Vagina (tissue), 2 donors: Measurements from ENCODE around the gene SLC48A1. TPM values are rescaled to one million over a fixed set of nuclear protein-coding genes. Genes with fewer than 3 reads are reported as not detected.

Experiments
- DNase-seq, 2 donors: peaks; one replicate each; pipeline ENCODE4 v3.0.0-alpha.2; 2017; ENCODE audit errors: extremely low spot score in 2 of 2
- H3K27ac ChIP-seq: fragments of 200-600 bp; sonication (generic); one replicate; pipeline ENCODE4 v1.5.1; 2019
- H3K27me3 ChIP-seq: fragments of 200-600 bp; sonication (generic); one replicate; pipeline ENCODE4 v1.5.1; 2019
- H3K36me3 ChIP-seq, 2 donors: fragments of 200-600 bp; sonication (generic); one replicate each; pipeline ENCODE4 v1.5.1; 2017 to 2019
- H3K4me1 ChIP-seq: fragments of 200-600 bp; sonication (generic); one replicate; pipeline ENCODE4 v1.5.1; 2019
- H3K4me3 ChIP-seq, 2 donors: fragments of 200-600 bp; sonication (generic); 1 replicate in 1 of 2; 2 replicates in 1 of 2; pipeline ENCODE4 v1.5.1; 2016 to 2019
- H3K9me3 ChIP-seq: fragments of 200-600 bp; sonication (generic); one replicate; pipeline ENCODE4 v1.5.1; 2019
- CTCF ChIP-seq, 3 experiments: fragments of 450-650 bp in 2 of 3; fragments of 200-600 bp in 1 of 3; sonication (generic) in 1 of 3; IDR thresholded peaks; one replicate each; pipeline ENCODE4 v1.5.1; 2017 to 2019; ENCODE audit warnings: antibody characterized with exemption in 3 of 3, mild to moderate bottlenecking in 2 of 3, moderate library complexity in 2 of 3
- POLR2A ChIP-seq, 2 donors: fragments of 450-650 bp; IDR thresholded peaks; one replicate each; pipeline ENCODE4 v1.6.1; 2017; ENCODE audit warnings: antibody characterized with exemption in 2 of 2, mild to moderate bottlenecking in 2 of 2, moderate library complexity in 2 of 2
- POLR2AphosphoS5 ChIP-seq, 2 donors: sonication (generic); formaldehyde crosslinking; IDR thresholded peaks; one replicate each; pipeline ENCODE4 v1.9.0; 2017; ENCODE audit warnings: antibody characterized with exemption in 2 of 2, mild to moderate bottlenecking in 2 of 2, low read depth in 1 of 2; ENCODE audit not compliant: insufficient read depth in 1 of 2
- intact Hi-C: fragments of 100-400 bp; cut with DNase I; formaldehyde crosslinking; loops from one replicate; pipeline ENCODE4 v1.15.1; 2023
- total RNA-seq: library from RNA; depleted of rRNA; stranded (reverse); fragments of >200 nt; gene quantifications from one replicate; pipeline ENCODE4 v1.2.3, GENCODE V29; 2016

SLC48A1 gene
- total RNA-seq, 1 donor from 2014 or later, result 20.9 TPM

DNA sequence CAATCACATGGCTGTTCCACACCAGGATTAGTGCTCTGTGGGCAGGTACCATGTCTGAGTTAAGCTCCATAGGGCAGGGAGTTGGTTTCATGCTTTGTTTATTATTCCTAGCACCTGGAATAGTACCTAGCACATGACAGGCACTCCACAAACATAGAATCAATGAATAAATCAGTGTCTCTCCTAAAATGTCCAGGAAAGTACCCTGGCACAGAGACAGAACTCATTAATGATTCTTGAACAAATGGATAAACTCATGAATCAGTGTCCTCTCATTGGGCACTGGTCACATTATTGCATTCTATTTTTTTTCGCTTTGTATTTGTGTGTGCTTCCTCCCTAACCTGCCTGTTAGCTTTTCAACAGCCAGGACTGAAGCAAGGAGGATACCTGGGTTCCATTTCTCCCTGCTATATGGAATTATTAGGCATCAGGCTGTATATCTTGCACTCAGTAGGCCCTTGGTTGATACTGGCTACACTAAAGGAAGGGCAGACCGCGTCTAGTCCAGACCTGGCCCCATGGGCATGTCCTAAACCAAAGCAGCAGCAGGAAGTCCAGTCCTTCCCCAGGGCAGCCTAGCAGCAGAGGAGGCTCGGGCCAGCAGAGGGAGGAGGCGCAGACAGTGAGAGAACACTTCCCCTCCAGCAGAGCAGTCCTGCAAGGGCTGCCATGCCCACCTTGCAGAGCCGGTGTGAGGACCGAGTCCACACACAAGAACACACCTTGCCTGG is 28.3 kb downstream of the SLC48A1 start:
- Histone ChIP-seq H3K27me3 (no peaks in the 10 kb centered on the region), H3K4me1 (peaks cover 75% of the 10 kb centered on the region), H3K4me3 (no peak overlapping the region), H3K36me3 (peaks cover 0 to 24% of the 10 kb centered on the region in 2 donors), H3K9me3 (no peaks in the 10 kb centered on the region), H3K27ac (peak overlapping the region; percentile 74)
- intact Hi-C loops, result loop anchor here (5.0 kb wide), 1 partner anchor 36 kb away; no protein-coding TSS in a partner anchor
- DNase-seq, result no peak
- no peak for TF ChIP-seq POLR2A (IDR thresholded peaks at IDR 0.05)
- TF ChIP-seq CTCF (IDR thresholded peaks at IDR 0.05), result peak in 1 of 3 experiments; percentile 15
- no peak for TF ChIP-seq POLR2AphosphoS5 (IDR thresholded peaks at IDR 0.05; ENCODE audit: insufficient read depth in 1 of 2, low read depth in 1 of 2)

GRCh38 chr12:47801904-47802246 is 28.8 kb downstream of the SLC48A1 start:
- TF ChIP-seq CTCF (IDR thresholded peaks at IDR 0.05), result no peak
- no peak for TF ChIP-seq POLR2A (IDR thresholded peaks at IDR 0.05)
- Histone ChIP-seq H3K4me1 (peaks cover 81% of the 10 kb centered on the region), H3K27ac (peak overlapping the region; percentile 74), H3K27me3 (no peaks in the 10 kb centered on the region), H3K36me3 (peaks cover 0 to 18% of the 10 kb centered on the region in 2 donors), H3K9me3 (no peaks in the 10 kb centered on the region), H3K4me3 (no peak overlapping the region)
- intact Hi-C loops, result loop anchor here (5.0 kb wide), 1 partner anchor 35 kb away; no protein-coding TSS in a partner anchor
- no peak for DNase-seq

GRCh38 chr12:47802312-47802711 is 29.3 kb downstream of the SLC48A1 start:
- DNase-seq, result no peak
- intact Hi-C loops, result loop anchor here (5.0 kb wide), 1 partner anchor 35 kb away; no protein-coding TSS in a partner anchor
- Histone ChIP-seq H3K9me3 (no peaks in the 10 kb centered on the region), H3K4me1 (peaks cover 85% of the 10 kb centered on the region), H3K36me3 (peaks cover 0 to 14% of the 10 kb centered on the region in 2 donors), H3K4me3 (no peak overlapping the region), H3K27ac (peak overlapping the region; percentile 74), H3K27me3 (no peaks in the 10 kb centered on the region)
- TF ChIP-seq CTCF (IDR thresholded peaks at IDR 0.05), result no peak
- no peak for TF ChIP-seq POLR2AphosphoS5 (IDR thresholded peaks at IDR 0.05; ENCODE audit: insufficient read depth in 1 of 2, low read depth in 1 of 2)
- TF ChIP-seq POLR2A (IDR thresholded peaks at IDR 0.05), result no peak

- peaks cover 0 to 6% of the 10 kb centered on the region in 2 donors for H3K36me3 ChIP-seq
- peak overlapping the region; percentile 74 for H3K27ac ChIP-seq
- no peaks in the 10 kb centered on the region for H3K9me3 ChIP-seq
- H3K27me3 ChIP-seq, result no peaks in the 10 kb centered on the region
- TF ChIP-seq CTCF (IDR thresholded peaks at IDR 0.05) (no peak), POLR2AphosphoS5 (IDR thresholded peaks at IDR 0.05; ENCODE audit: insufficient read depth in 1 of 2, low read depth in 1 of 2) (no peak), POLR2A (IDR thresholded peaks at IDR 0.05) (no peak)
- intact Hi-C loops, result loop anchor here (5.0 kb wide), 1 partner anchor 34 kb away; no protein-coding TSS in a partner anchor
- H3K4me3 ChIP-seq, result no peak overlapping the region
- H3K4me1 ChIP-seq, result peaks cover 95% of the 10 kb centered on the region
- DNase-seq, result no peak
These were observed 30.3 kb downstream of the SLC48A1 start for GRCh38 chr12:47803191-47803875.
